ENCODE results near the gene FREM1.

GRCh38 chr9:14958989-14959388, 48.8 kb upstream of the FREM1 start:
- TF ChIP-seq ZNF274 (IDR thresholded peaks at IDR 0.05; ENCODE audit: low read depth, low read length) (no peak), SUZ12 (IDR thresholded peaks at IDR 0.05; ENCODE audit: extremely low read depth, insufficient read depth, insufficient read length) (no peak), YY1 (IDR thresholded peaks at IDR 0.05; ENCODE audit: insufficient read depth, insufficient read length) (no peak)

All from NT2/D1 (cell line).